ENCODE results near the gene ZNF143.

GRCh38 chr11:9448576-9449352, 12.0 kb upstream of the ZNF143 start:
- no peak for TF ChIP-seq CTCF (IDR thresholded peaks at IDR 0.05)
- no peak for TF ChIP-seq SMAD3 (CRISPR knock-in tag; IDR thresholded peaks at IDR 0.05; ENCODE audit: borderline replicate concordance)
- TF ChIP-seq MAX (CRISPR knock-in tag; IDR thresholded peaks at IDR 0.05): no peak

All from WTC11 (cell line).